Measurements from ENCODE around the gene OR14A2. TPM values are rescaled to one million over a fixed set of nuclear protein-coding genes. Genes with fewer than 3 reads are reported as not detected.

Gene OR14A2
- polyA plus RNA-seq, 10 donors: not detected

Other genes with a start within 250 kb of the OR14A2 start
- under 1 TPM; 0.04 to 0.33 (median 0.18) TPM for gene OR2C3, start 211.7 kb downstream of the OR14A2 start, polyA plus RNA-seq (ENCODE audit: insufficient read length in 10 of 10)
- under 1 TPM; 0.08 to 0.36 (median 0.23) TPM for gene GCSAML, start 199.0 kb downstream of the OR14A2 start, polyA plus RNA-seq (ENCODE audit: insufficient read length in 10 of 10)
- gene OR2G2, start 159.8 kb downstream of the OR14A2 start, polyA plus RNA-seq (ENCODE audit: insufficient read length in 10 of 10): not detected
- gene OR2G3, start 142.6 kb downstream of the OR14A2 start, polyA plus RNA-seq (ENCODE audit: insufficient read length in 10 of 10): not detected
- not detected for gene OR13G1, start 68.4 kb downstream of the OR14A2 start, polyA plus RNA-seq (ENCODE audit: insufficient read length in 10 of 10)
- gene OR6F1, start 31.5 kb downstream of the OR14A2 start, polyA plus RNA-seq (ENCODE audit: insufficient read length in 10 of 10): not detected
- not detected for gene OR14K1, start 9.5 kb downstream of the OR14A2 start, polyA plus RNA-seq (ENCODE audit: insufficient read length in 10 of 10)
- gene OR1C1, start 12.4 kb upstream of the OR14A2 start, polyA plus RNA-seq (ENCODE audit: insufficient read length in 10 of 10): not detected
- gene OR14A16, start 76.0 kb upstream of the OR14A2 start, polyA plus RNA-seq (ENCODE audit: insufficient read length in 10 of 10): not detected
- not detected for gene OR11L1, start 93.8 kb upstream of the OR14A2 start, polyA plus RNA-seq (ENCODE audit: insufficient read length in 10 of 10)
- gene TRIM58, start 109.0 kb upstream of the OR14A2 start, polyA plus RNA-seq (ENCODE audit: insufficient read length in 10 of 10): 10 to 100 TPM in 1 of 10 donors, 1 to 10 TPM in 9; 2.3 to 11.2 (median 4.2) TPM
- gene OR2W3, start 147.4 kb upstream of the OR14A2 start, polyA plus RNA-seq (ENCODE audit: insufficient read length in 10 of 10): 1 to 10 TPM in 6 of 10 donors, under 1 TPM in 4; 0.30 to 2.2 (median 1.5) TPM
- under 1 TPM in 2 of 10 donors, not detected in 8; 0.19 to 0.27 TPM for gene OR2T8, start 172.1 kb upstream of the OR14A2 start, polyA plus RNA-seq (ENCODE audit: insufficient read length in 10 of 10)
- not detected for gene OR2AJ1, start 176.7 kb upstream of the OR14A2 start, polyA plus RNA-seq (ENCODE audit: insufficient read length in 10 of 10)
- not detected for gene OR2L8, start 200.7 kb upstream of the OR14A2 start, polyA plus RNA-seq (ENCODE audit: insufficient read length in 10 of 10)
- gene OR2AK2, start 217.1 kb upstream of the OR14A2 start, polyA plus RNA-seq (ENCODE audit: insufficient read length in 10 of 10): not detected

All from muscle of back (tissue), 10 donors.